ENCODE results near the gene DNAH7.

DNA sequence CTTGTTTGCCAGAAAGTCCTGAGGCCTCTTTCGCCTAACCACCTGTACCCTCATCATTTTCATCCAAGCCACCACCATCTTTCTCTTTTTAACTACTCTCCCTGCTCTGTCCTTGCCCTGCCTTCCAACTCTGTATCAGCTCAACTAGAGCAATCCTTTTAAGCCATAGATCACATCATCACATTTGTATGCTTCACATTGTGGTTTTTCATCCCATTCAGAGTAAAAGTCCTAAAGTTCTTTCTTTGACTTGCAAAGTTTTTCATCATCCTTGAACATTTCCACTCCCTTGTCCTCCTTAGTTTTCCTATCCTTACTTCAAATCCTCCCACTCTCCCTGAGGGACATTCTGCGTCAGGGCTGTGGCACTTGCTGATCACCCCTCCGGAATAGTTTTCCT lies 337.7 kb downstream of the DNAH7 start:
- TF ChIP-seq CTCF (conservative IDR thresholded peaks at IDR 0.05 in 1 of 2, IDR thresholded peaks at IDR 0.05 in 1 of 2; ENCODE audit: low read depth in 1 of 2, low read length in 2 of 2) = no peak
- no peak for TF ChIP-seq EZH2 (IDR thresholded peaks at IDR 0.05; ENCODE audit: low read length, missing control alignments)

All from fibroblast of lung (primary cell).